Stimulated activated naive CD8-positive, alpha-beta T cell treated with anti-CD3 and anti-CD28 coated beads, Interleukin-15, amount 100 ng/mL, for 72 hours (primary cell): ENCODE measurements around the gene UBN1.
"Not testable (repeated sequence)": the region's sequence is repeated elsewhere in the genome, so short reads cannot be mapped to it uniquely, and the experiment has no call there.

Experiments
- ATAC-seq: fragments of 150-1000 bp; cut with Tn5 transposase; 2 replicates; pipeline ENCODE4 v1.10.0; 2021; ENCODE audit warnings: mild to moderate bottlenecking, moderate library complexity
- DNase-seq, 2 donors: peaks; one replicate each; pipeline ENCODE4 v3.0.0; 2021 to 2022
- H3K27ac Mint-ChIP-seq, 2 donors: one replicate each; pipeline ENCODE4 v1.8.0; 2022; ENCODE audit warnings: mild to moderate bottlenecking in 2 of 2, mixed read lengths in 2 of 2, moderate library complexity in 2 of 2
- H3K27me3 Mint-ChIP-seq: one replicate; pipeline ENCODE4 v1.8.0; 2022; ENCODE audit warnings: mixed read lengths
- H3K4me1 Mint-ChIP-seq: one replicate; pipeline ENCODE4 v1.8.0; 2022; ENCODE audit warnings: mild to moderate bottlenecking, mixed read lengths
- H3K4me3 Mint-ChIP-seq, 2 donors: one replicate each; pipeline ENCODE4 v1.8.0; 2022; ENCODE audit warnings: mild to moderate bottlenecking in 2 of 2, mixed read lengths in 2 of 2, moderate library complexity in 1 of 2
- H3K9me3 Mint-ChIP-seq, 2 donors: one replicate each; pipeline ENCODE4 v1.8.0; 2022; ENCODE audit warnings: mixed read lengths in 2 of 2

UBN1 gene

DNA sequence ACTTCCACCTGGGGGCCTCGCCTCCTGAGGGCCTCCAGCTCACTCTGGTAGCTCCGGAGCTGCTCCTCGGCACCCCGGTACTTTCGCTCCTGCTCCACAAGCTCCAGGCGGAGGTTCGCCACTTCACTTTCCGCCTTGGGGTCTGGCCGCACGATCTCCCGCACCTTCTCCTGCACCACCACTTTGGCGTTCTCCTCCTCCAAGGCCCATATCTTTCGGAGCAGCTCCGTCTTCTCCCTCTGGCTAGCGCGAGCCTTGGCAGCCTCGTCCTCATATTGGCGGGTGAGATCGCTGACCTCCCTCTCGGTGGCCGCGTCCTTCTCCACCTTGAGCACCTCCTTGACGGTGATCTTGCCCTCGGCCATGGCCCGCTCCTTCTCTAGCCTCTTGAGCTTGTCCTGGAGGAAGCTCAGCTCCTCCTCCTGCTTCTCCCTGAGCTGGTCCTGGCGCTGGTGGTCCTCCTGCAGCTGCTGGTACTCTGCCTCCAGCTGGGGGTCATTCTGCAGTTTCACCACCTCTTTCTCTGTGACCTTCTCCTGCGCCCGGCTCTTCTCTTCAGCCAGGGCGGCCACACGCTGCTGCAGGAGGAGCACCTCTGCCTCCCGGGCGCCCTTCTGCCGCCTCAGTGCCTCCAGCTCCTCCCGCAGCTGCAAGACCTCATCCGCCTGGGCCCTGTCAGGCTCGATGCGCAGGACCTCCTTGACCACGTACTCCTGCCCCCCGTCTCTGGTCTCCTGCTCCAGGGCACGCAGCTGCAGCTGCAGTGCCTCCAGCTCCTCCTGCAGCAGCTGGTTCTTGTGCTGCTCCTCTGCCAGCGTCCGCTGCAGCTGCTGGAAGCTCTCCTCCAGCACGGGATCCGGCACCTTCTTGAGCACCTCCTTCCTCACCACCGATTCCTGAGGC lies 37.9 kb downstream of the UBN1 start:
- no peak for ATAC-seq
- no peak overlapping the region for H3K27ac Mint-ChIP-seq

GRCh38 chr16:4886151-4886550 lies 38.9 kb downstream of the UBN1 start:
- Mint-ChIP-seq H3K4me1 (no peaks in the 10 kb centered on the region), H3K27me3 (no peaks in the 10 kb centered on the region), H3K27ac (peak overlapping the region in 1 of 2 donors; percentile 55), H3K4me3 (no peak overlapping the region), H3K9me3 (no peaks in the 10 kb centered on the region)
- no peak for DNase-seq
- ATAC-seq, result no peak

More for the DNA sequence above, 37.9 kb downstream of the UBN1 start:
- Mint-ChIP-seq H3K4me1 (no peaks in the 10 kb centered on the region), H3K27me3 (no peaks in the 10 kb centered on the region), H3K9me3 (no peaks in the 10 kb centered on the region), H3K4me3 (no peak overlapping the region)
- no peak for DNase-seq

DNA sequence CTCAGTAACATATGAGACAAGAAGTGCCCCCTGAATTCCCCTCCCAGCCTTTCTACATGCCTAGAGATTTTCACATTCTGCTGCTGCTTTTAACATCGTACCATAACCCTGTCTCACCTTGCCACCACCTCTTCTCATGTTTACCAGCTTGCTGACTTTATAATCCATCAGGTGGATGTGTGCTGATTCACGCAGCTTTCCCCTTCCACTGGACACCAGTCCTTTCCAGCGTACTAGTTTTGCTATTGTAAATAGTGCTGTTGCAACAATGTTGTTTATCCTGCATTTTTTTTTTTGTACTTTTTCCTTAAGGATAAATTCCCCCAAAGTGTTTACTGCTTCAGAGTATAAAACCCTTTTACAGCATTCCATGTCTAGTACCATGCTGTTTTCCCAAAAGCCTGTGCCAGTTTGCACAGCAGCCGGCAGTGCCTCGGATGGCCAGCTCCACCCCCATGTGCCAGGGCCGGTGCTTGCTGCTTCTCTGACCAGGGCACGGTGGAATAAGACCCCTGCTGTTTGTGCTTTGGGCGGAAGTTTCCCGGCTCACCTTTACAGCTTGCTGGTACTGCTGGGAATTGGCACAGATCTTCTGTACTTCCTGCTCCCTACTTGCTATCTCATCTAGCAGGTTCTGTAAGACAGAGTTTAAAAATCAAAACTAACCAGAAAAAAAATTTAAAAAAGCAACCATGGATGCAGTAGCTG lies 41.3 kb downstream of the UBN1 start:
- Mint-ChIP-seq H3K27ac (no peak overlapping the region), H3K27me3 (no peaks in the 10 kb centered on the region), H3K4me3 (no peak overlapping the region), H3K9me3 (no peaks in the 10 kb centered on the region), H3K4me1 (no peaks in the 10 kb centered on the region)
- DNase-seq (no peak), ATAC-seq (no peak)

DNA sequence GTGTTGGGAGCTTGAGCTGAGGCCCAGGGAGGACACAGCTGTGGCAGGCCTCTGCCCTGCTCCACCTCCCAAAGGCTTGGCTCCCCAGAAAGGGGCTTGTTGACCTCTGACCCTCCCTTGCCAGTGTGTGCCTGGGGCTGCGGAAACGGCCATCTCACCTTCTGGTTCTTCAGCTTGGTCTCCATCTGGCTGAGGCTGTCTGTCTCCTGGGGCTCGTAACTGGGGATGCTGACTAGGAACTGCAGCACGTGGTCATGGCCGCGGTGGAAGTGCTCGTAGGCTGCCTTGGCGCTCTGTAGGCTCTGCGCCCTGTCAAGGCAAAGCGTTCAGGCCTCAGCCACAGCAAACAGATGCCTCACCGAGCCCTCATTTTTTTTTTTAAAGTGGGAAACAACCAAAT lies 42.7 kb downstream of the UBN1 start:
- no peaks in the 10 kb centered on the region for H3K4me1 Mint-ChIP-seq
- no peak for ATAC-seq
- no peak overlapping the region for H3K27ac Mint-ChIP-seq
- no peaks in the 10 kb centered on the region for H3K27me3 Mint-ChIP-seq
- DNase-seq, result no peak
- no peak overlapping the region for H3K4me3 Mint-ChIP-seq
- H3K9me3 Mint-ChIP-seq, result no peaks in the 10 kb centered on the region

DNA sequence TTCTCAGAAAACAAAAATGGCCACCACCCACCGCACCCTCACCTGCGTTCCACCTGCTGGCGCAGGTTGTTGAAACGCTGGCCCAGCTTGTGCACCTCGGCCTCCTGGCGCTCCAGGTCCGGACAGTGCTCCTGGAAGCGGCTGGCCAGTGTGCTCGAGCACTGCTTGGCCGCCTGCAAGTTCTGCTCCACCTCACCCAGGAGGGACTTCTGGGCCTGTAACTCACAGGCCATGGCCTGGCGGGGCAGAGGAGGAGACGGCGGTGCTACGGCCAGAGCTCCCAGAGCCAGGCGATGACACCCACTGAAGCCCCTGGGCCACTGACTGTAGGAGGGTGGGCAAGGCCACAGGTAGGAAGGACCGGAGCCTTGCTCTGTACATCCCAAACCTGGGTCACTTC lies 43.4 kb downstream of the UBN1 start:
- Mint-ChIP-seq H3K27me3 (no peaks in the 10 kb centered on the region), H3K4me3 (no peak overlapping the region), H3K4me1 (no peaks in the 10 kb centered on the region), H3K9me3 (no peaks in the 10 kb centered on the region), H3K27ac (no peak overlapping the region)
- DNase-seq (no peak), ATAC-seq (no peak)

- ATAC-seq (no peak), DNase-seq (no peak)
- Mint-ChIP-seq H3K27ac (peak overlapping the region in 1 of 2 donors; percentile 6), H3K4me3 (no peak overlapping the region), H3K9me3 (no peaks in the 10 kb centered on the region), H3K27me3 (no peaks in the 10 kb centered on the region), H3K4me1 (no peaks in the 10 kb centered on the region)
Observed at GRCh38 chr16:4891097-4891885, 44.0 kb downstream of the UBN1 start.

DNA sequence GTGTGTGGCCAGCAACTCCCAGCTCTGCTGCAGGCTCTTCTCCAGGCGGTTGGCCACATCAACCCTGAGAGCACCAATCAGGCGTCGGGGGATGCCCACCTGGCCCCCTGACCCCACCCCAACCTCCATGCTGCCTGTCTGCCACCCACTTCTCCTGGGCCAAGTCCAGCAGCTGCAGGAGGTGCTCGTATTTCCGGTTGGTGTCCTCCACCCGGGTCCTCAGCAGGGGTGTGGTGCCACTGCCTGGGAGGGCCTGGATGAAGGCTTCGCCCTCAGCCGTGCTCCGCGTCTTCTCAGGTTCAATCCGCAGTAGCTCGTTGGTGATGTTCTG lies 44.6 kb downstream of the UBN1 start:
- no peaks in the 10 kb centered on the region for H3K4me1 Mint-ChIP-seq
- no peak overlapping the region for H3K4me3 Mint-ChIP-seq
- no peaks in the 10 kb centered on the region for H3K27me3 Mint-ChIP-seq
- DNase-seq, result no peak
- no peak for ATAC-seq
- peak overlapping the region in 1 of 2 donors; percentile 52 for H3K27ac Mint-ChIP-seq
- no peaks in the 10 kb centered on the region for H3K9me3 Mint-ChIP-seq

DNA sequence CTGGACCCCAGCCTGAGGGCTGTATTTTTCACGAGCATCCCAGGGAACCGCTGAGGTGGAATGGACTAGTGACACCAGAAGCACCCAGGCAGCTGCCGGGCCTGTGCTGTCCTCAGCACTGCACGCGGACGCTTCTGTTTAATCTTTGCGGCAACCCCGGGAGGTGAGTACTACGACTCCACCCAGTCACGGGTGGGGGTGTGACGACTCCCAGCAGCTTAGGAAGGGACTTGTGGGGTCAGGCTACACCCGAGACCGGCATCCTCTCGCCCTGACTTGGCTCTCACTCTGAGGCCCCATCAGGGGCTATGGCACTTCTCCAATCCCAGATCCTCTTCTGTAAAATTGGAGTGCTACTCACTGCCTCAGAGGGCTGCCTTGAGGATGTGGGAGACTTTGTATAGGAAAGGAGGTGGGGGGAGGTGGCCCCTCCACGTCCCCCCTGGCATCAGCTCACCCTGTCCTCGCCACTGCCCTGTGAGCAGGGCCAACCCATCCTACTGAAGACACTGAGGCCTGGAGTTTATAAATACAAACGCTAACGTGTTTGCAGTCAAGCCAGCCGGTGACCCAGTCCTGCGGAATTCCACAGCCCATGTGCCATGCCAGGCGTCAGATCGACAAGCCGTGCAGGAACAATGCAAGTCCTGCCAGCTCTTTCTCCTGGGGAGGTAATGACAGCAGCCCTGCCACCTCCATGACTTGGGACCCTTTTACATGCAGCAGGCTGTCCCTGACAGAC lies 45.3 kb downstream of the UBN1 start:
- H3K9me3 Mint-ChIP-seq, result no peaks in the 10 kb centered on the region
- no peak overlapping the region for H3K4me3 Mint-ChIP-seq
- no peaks in the 10 kb centered on the region for H3K4me1 Mint-ChIP-seq
- no peak overlapping the region for H3K27ac Mint-ChIP-seq
- peak; percentile 14 for ATAC-seq
- no peaks in the 10 kb centered on the region for H3K27me3 Mint-ChIP-seq
- no peak for DNase-seq

- H3K4me3 Mint-ChIP-seq, result no peak overlapping the region
- ATAC-seq, result peak; percentile 19
- no peak for DNase-seq
- no peaks in the 10 kb centered on the region for H3K4me1 Mint-ChIP-seq
- no peaks in the 10 kb centered on the region for H3K27me3 Mint-ChIP-seq
- peak overlapping the region in 1 of 2 donors; percentile 44 for H3K27ac Mint-ChIP-seq
- H3K9me3 Mint-ChIP-seq, result no peaks in the 10 kb centered on the region
Observed at GRCh38 chr16:4893103-4893862, 46.0 kb downstream of the UBN1 start.

DNA sequence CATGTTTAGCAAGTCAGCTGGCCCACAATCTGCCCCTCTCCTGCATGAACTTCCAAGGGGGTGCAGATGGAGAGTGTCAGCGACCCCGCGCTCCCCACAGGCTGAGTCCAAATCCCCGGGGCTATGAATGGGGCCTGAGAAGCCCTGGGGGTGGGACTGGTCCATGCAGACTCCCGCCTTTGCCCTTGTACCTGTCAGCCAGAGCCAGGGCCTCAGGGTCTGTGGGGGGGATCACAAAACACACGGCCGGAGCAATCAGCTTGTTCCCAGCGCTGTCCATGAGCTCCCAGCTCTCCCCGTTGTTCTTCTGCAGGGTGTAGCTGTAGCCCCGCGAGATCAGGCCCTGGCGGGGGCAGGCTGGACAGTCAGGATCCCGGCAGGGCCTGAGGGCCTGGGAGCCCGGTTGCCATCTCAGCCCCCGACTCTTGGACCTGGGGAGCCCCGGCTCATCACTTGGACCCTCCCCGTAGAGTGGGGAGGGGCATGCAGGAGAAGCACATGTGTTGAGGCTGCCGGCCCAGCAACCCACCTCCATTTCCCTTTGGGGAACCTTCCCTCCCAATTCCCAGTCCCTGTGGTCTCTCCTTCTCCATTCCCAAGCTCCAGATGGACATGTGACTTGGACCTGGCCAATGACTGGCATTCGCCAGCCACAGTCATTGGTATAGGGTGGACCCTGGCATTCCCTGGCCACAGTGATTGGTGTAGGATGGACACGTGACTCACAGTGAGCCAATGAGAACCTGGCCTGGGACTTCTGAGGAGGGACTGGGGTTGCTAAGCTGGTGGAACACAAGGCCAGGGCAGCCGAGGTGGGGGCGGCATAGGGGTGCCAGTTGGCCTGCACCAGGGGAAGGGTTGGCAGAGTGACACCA lies 47.2 kb downstream of the UBN1 start:
- Mint-ChIP-seq H3K9me3 (no peaks in the 10 kb centered on the region), H3K4me3 (no peak overlapping the region), H3K4me1 (no peaks in the 10 kb centered on the region), H3K27ac (no peak overlapping the region), H3K27me3 (no peaks in the 10 kb centered on the region)
- DNase-seq (no peak), ATAC-seq (no peak)

- DNase-seq, result no peak
- Mint-ChIP-seq H3K9me3 (no peaks in the 10 kb centered on the region), H3K4me1 (no peaks in the 10 kb centered on the region), H3K27me3 (no peaks in the 10 kb centered on the region), H3K4me3 (no peak overlapping the region), H3K27ac (no peak overlapping the region)
- peak; percentile 28 for ATAC-seq
Observed at GRCh38 chr16:4895366-4895765, 48.1 kb downstream of the UBN1 start.

DNA sequence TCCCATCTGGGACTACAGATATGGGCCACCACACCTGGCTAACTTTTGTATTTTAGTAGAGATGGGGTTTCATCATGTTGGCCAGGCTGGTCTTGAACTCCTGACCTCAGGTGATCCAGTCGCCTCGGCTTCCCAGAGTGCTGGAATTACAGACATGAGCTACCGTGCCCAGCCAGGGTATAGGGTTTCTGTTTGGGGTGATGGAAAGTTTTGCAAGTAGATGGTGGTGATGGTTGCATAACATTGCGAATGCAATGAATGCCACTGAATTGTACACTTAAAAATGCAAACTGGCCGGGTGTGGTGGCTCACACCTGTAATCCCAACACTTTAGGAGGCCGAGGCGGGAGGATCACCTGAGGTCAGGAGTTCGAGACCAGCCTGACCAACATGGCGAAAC lies 49.5 kb downstream of the UBN1 start:
- not testable (repeated sequence) for H3K4me3 Mint-ChIP-seq, H3K9me3 Mint-ChIP-seq, DNase-seq, ATAC-seq, H3K27me3 Mint-ChIP-seq, H3K4me1 Mint-ChIP-seq, H3K27ac Mint-ChIP-seq

- H3K4me3 Mint-ChIP-seq, result no peak overlapping the region
- peaks cover 3% of the 10 kb centered on the region for H3K27me3 Mint-ChIP-seq
- no peak overlapping the region for H3K27ac Mint-ChIP-seq
- H3K4me1 Mint-ChIP-seq, result no peaks in the 10 kb centered on the region
- H3K9me3 Mint-ChIP-seq, result no peaks in the 10 kb centered on the region
- ATAC-seq (no peak), DNase-seq (no peak)
Observed at GRCh38 chr16:4897328-4897727, 50.0 kb downstream of the UBN1 start.
